ENCODE data around the gene CACNA1C. TPM values are rescaled to one million over a fixed set of nuclear protein-coding genes. Genes with fewer than 3 reads are reported as not detected.

Gene CACNA1C
- total and polyA plus RNA-seq, 10 of the 15 experiments (the other 5 are each of a cell fraction or from before 2014, with no cell fraction given), result under 0.01 to 0.15 (median 0.09) TPM; not detected in 5

GRCh38 chr12:2222691-2223090, 169.9 kb downstream of the CACNA1C start:
- no peak overlapping the region for H3K27ac ChIP-seq (ENCODE audit: control insufficient read depth, insufficient read depth)
- RAD21 ChIA-PET (ENCODE audit: unreplicated experiment), result no interaction called here
- POLR2A ChIA-PET, result no interaction called here

GRCh38 chr12:2224961-2225360, 172.2 kb downstream of the CACNA1C start:
- POLR2A ChIA-PET, result no interaction called here
- FAIRE-seq, result no peak
- no peak for DNase-seq (ENCODE audit: low read depth, low spot score)
- Histone ChIP-seq H3K36me3 (ENCODE audit: control insufficient read depth in 2 of 2, insufficient read depth in 2 of 2, low read length in 1 of 2) (no peaks in the 10 kb centered on the region), H3K27ac (ENCODE audit: control insufficient read depth, insufficient read depth) (no peak overlapping the region), H3K4me2 (ENCODE audit: control insufficient read depth, insufficient read depth) (no peak overlapping the region), H2AFZ (ENCODE audit: control insufficient read depth, low read depth, low read length) (no peak overlapping the region), H3K9me3 (replicated peaks; ENCODE audit: control insufficient read depth, insufficient read depth, low read length) (no peaks in the 10 kb centered on the region), H3K79me2 (ENCODE audit: control insufficient read depth, insufficient read depth, low read length) (no peaks in the 10 kb centered on the region), H3K9ac (ENCODE audit: control insufficient read depth, insufficient read depth, low read length) (no peak overlapping the region), H3K27me3 (replicated peaks in 1 of 2; ENCODE audit: control insufficient read depth in 2 of 2, insufficient read depth in 2 of 2, low read length in 1 of 2) (peaks cover 0 to 1% of the 10 kb centered on the region in 2 experiments; a peak in 1 of 4 replicates), H3K4me3 (no peak overlapping the region), H3K4me1 (ENCODE audit: control insufficient read depth, insufficient read depth, low read length) (no peaks in the 10 kb centered on the region), H4K20me1 (ENCODE audit: control insufficient read depth, insufficient read depth) (no peaks in the 10 kb centered on the region)
- SMC1A ChIA-PET (ENCODE audit: uncharacterized antibody, unreplicated experiment), result no interaction called here
- CTCF ChIA-PET, result no interaction called here
- WGBS (ENCODE audit: insufficient coverage, insufficient replicate concordance, low lambda C conversion rate, missing lambda C conversion rate), result 38% methylated on average over 4 of the region's 4 CpGs
- RAD21 ChIA-PET (ENCODE audit: unreplicated experiment), result no interaction called here
- ATAC-seq, result no peak
- in situ Hi-C loops (cut with MboI), result no loop called here
- no TSS peak for BruUV-seq (replicated peaks)
- TF ChIP-seq ZNF217 (IDR thresholded peaks at IDR 0.05) (no peak), STAT3 (IDR thresholded peaks at IDR 0.05; ENCODE audit: low read depth, low read length) (no peak), PML (IDR thresholded peaks at IDR 0.05; ENCODE audit: low read length) (no peak), ATF7 (IDR thresholded peaks at IDR 0.05; ENCODE audit: low read depth) (no peak), RELB (IDR thresholded peaks at IDR 0.05; ENCODE audit: low read depth) (no peak)
- intact Hi-C loops (cut with micrococcal nuclease; ENCODE audit: unreplicated experiment), result no loop called here

More at GRCh38 chr12:2222691-2223090, 169.9 kb downstream of the CACNA1C start:
- FAIRE-seq, result no peak
- intact Hi-C loops (cut with micrococcal nuclease; ENCODE audit: unreplicated experiment) (no loop called here), in situ Hi-C loops (cut with MboI) (no loop called here)
- no peaks in the 10 kb centered on the region for H3K36me3 ChIP-seq (ENCODE audit: control insufficient read depth in 2 of 2, insufficient read depth in 2 of 2, low read length in 1 of 2)
- H2AFZ ChIP-seq (ENCODE audit: control insufficient read depth, low read depth, low read length), result no peak overlapping the region
- H3K27me3 ChIP-seq (replicated peaks in 1 of 2; ENCODE audit: control insufficient read depth in 2 of 2, insufficient read depth in 2 of 2, low read length in 1 of 2), result peaks cover 0 to 1% of the 10 kb centered on the region in 2 experiments; a peak in 2 of 4 replicates
- no peak for TF ChIP-seq BMI1 (IDR thresholded peaks at IDR 0.05; ENCODE audit: borderline replicate concordance)
- no peak for TF ChIP-seq CBX5 (IDR thresholded peaks at IDR 0.05; ENCODE audit: low read depth)
- no peak for TF ChIP-seq ETV6 (conservative IDR thresholded peaks at IDR 0.05 in 1 of 2, IDR thresholded peaks at IDR 0.05 in 1 of 2; ENCODE audit: borderline replicate concordance in 1 of 2, low read depth in 1 of 2)
- no peak for TF ChIP-seq EED (IDR thresholded peaks at IDR 0.05; ENCODE audit: low read depth)
- TF ChIP-seq CBX3 (IDR thresholded peaks at IDR 0.05; ENCODE audit: borderline replicate concordance, low read depth), result no peak
- TF ChIP-seq ZNF24 (IDR thresholded peaks at IDR 0.05), result no peak
- TF ChIP-seq RAD21 (IDR thresholded peaks at IDR 0.05; ENCODE audit: insufficient read depth, low read depth, low read length), result no peak
- H4K20me1 ChIP-seq (ENCODE audit: control insufficient read depth, insufficient read depth), result no peaks in the 10 kb centered on the region
- no peaks in the 10 kb centered on the region for H3K79me2 ChIP-seq (ENCODE audit: control insufficient read depth, insufficient read depth, low read length)
- no peak overlapping the region for H3K4me2 ChIP-seq (ENCODE audit: control insufficient read depth, insufficient read depth)
- 18% methylated on average over 2 of the region's 2 CpGs for WGBS (ENCODE audit: insufficient coverage, insufficient replicate concordance, low lambda C conversion rate, missing lambda C conversion rate)
- H3K9ac ChIP-seq (ENCODE audit: control insufficient read depth, insufficient read depth, low read length), result no peak overlapping the region
- no peak for ATAC-seq
- no peak for DNase-seq (ENCODE audit: low read depth, low spot score)
- no peak overlapping the region for H3K4me3 ChIP-seq
- no TSS peak for BruUV-seq (replicated peaks)
- no peaks in the 10 kb centered on the region for H3K9me3 ChIP-seq (replicated peaks; ENCODE audit: control insufficient read depth, insufficient read depth, low read length)
- no peaks in the 10 kb centered on the region for H3K4me1 ChIP-seq (ENCODE audit: control insufficient read depth, insufficient read depth, low read length)
- CTCF ChIA-PET, result no interaction called here
- SMC1A ChIA-PET (ENCODE audit: uncharacterized antibody, unreplicated experiment), result no interaction called here

All from GM12878 (cell line).